ENCODE measurements around the gene TRMT44. TPM values are rescaled to one million over a fixed set of nuclear protein-coding genes. Genes with fewer than 3 reads are reported as not detected.

TRMT44 gene
- total and polyA plus RNA-seq, 12 donors: 6.0 to 26.2 (median 12.5) TPM

- no peaks in the 10 kb centered on the region for H3K36me3 ChIP-seq (replicated peaks in 1 of 2)
- intact Hi-C loops (cut with DNase I): no loop called here
- no peak overlapping the region for H3K27ac ChIP-seq
- no peaks in the 10 kb centered on the region for H3K9me3 ChIP-seq (replicated peaks in 1 of 3)
- no peak for DNase-seq
- no peak overlapping the region for H3K4me3 ChIP-seq
- no peaks in the 10 kb centered on the region for H3K4me1 ChIP-seq (replicated peaks in 1 of 2)
- 80 to 84% (median 83%) methylated on average over 7 to 13 of the region's 13 CpGs for whole genome bisulfite sequencing, 4 donors
- no peaks in the 10 kb centered on the region for H3K27me3 ChIP-seq
- TF ChIP-seq POLR2A (IDR thresholded peaks at IDR 0.05): no peak
- no peak for TF ChIP-seq CTCF (IDR thresholded peaks at IDR 0.05)
Observed at GRCh38 chr4:8517946-8518345, 77.4 kb downstream of the TRMT44 start.

GRCh38 chr4:8522160-8523120 is 81.9 kb downstream of the TRMT44 start:
- H3K9me3 ChIP-seq (replicated peaks in 1 of 3): no peaks in the 10 kb centered on the region
- TF ChIP-seq CTCF (IDR thresholded peaks at IDR 0.05) (no peak), POLR2A (IDR thresholded peaks at IDR 0.05) (no peak)
- 84 to 90% (median 87%) methylated on average over 14 to 24 of the region's 24 CpGs for WGBS, 4 donors
- no peaks in the 10 kb centered on the region for H3K27me3 ChIP-seq
- no peaks in the 10 kb centered on the region for H3K4me1 ChIP-seq (replicated peaks in 1 of 2)
- intact Hi-C loops (cut with DNase I): no loop called here
- H3K36me3 ChIP-seq (replicated peaks in 1 of 2): no peaks in the 10 kb centered on the region
- H3K4me3 ChIP-seq: no peak overlapping the region
- DNase-seq: no peak
- H3K27ac ChIP-seq: no peak overlapping the region

- no peaks in the 10 kb centered on the region for H3K4me1 ChIP-seq (replicated peaks in 1 of 2)
- intact Hi-C loops (cut with DNase I): no loop called here
- WGBS, 4 donors: 79 to 86% (median 84%) methylated on average over 5 to 13 of the region's 13 CpGs
- no peak for DNase-seq
- no peaks in the 10 kb centered on the region for H3K9me3 ChIP-seq (replicated peaks in 1 of 3)
- no peak overlapping the region for H3K27ac ChIP-seq
- H3K36me3 ChIP-seq (replicated peaks in 1 of 2): no peaks in the 10 kb centered on the region
- no peak overlapping the region for H3K4me3 ChIP-seq
- H3K27me3 ChIP-seq: no peaks in the 10 kb centered on the region
- TF ChIP-seq POLR2A (IDR thresholded peaks at IDR 0.05): no peak
- no peak for TF ChIP-seq CTCF (IDR thresholded peaks at IDR 0.05)
Observed at GRCh38 chr4:8523175-8523574, 82.6 kb downstream of the TRMT44 start.

GRCh38 chr4:8523766-8524165 is 83.2 kb downstream of the TRMT44 start:
- no peak overlapping the region for H3K4me3 ChIP-seq
- WGBS, 4 donors: 73 to 89% (median 79%) methylated on average over 3 of the region's 3 CpGs

More at GRCh38 chr4:8523766-8524165, 83.2 kb downstream of the TRMT44 start:
- DNase-seq: no peak
- no peaks in the 10 kb centered on the region for H3K36me3 ChIP-seq (replicated peaks in 1 of 2)
- no peaks in the 10 kb centered on the region for H3K27me3 ChIP-seq
- peak overlapping the region in 1 of 5 donors; percentile 10 for H3K27ac ChIP-seq
- intact Hi-C loops (cut with DNase I): no loop called here
- H3K4me1 ChIP-seq (replicated peaks in 1 of 2): no peaks in the 10 kb centered on the region
- H3K9me3 ChIP-seq (replicated peaks in 1 of 3): no peaks in the 10 kb centered on the region
- no peak for TF ChIP-seq CTCF (IDR thresholded peaks at IDR 0.05)
- no peak for TF ChIP-seq POLR2A (IDR thresholded peaks at IDR 0.05)

Data from adrenal gland (tissue), 12 donors.